Upper lobe of left lung (tissue), 4 donors: ENCODE measurements around the gene HPCAL1.

Experiments used
- EP300 ChIP-seq, 4 donors: sonication (generic); formaldehyde crosslinking; IDR thresholded peaks; one replicate each; pipeline ENCODE4 v1.5.1; 2017; ENCODE audit warnings: antibody characterized with exemption in 4 of 4, control low read depth in 2 of 4
- POLR2A ChIP-seq, 4 donors: fragments of 450-650 bp; IDR thresholded peaks; one replicate each; pipeline ENCODE4 v1.5.1; 2016 to 2017; ENCODE audit warnings: antibody characterized with exemption in 4 of 4, mild to moderate bottlenecking in 2 of 4
- POLR2AphosphoS5 ChIP-seq, 2 donors: sonication (generic); formaldehyde crosslinking; IDR thresholded peaks; one replicate each; pipeline ENCODE4 v1.5.1; 2017; ENCODE audit warnings: antibody characterized with exemption in 2 of 2
- TF ChIP-seq, protein P1 (sequence below), 6 experiments: fragments of 450-650 bp in 4 of 6; fragments of 200-600 bp in 2 of 6; sonication (generic) in 2 of 6; IDR thresholded peaks; one replicate each; pipeline ENCODE4 v1.5.1; 2016 to 2019; ENCODE audit warnings: antibody characterized with exemption in 6 of 6

DNA sequence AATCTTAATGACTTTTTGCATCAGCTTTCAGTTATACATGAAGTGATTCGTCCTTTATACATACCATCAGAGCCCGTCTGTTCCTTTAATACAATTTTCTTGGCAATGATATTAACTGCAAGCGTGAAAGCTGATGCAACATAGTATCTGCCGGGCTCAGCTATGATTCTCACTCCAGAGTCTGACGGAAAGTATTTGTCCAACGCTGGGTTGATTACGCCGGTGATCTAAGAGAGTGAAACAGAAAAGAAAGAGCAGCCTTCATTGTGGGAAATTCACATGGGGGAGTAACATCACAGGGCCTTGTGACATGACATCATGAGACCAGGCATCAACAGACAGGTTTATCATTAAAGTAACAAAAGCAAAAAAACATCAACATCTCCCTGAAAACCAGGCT is 139.2 kb downstream of the HPCAL1 start:
- TF ChIP-seq, protein P1, sequence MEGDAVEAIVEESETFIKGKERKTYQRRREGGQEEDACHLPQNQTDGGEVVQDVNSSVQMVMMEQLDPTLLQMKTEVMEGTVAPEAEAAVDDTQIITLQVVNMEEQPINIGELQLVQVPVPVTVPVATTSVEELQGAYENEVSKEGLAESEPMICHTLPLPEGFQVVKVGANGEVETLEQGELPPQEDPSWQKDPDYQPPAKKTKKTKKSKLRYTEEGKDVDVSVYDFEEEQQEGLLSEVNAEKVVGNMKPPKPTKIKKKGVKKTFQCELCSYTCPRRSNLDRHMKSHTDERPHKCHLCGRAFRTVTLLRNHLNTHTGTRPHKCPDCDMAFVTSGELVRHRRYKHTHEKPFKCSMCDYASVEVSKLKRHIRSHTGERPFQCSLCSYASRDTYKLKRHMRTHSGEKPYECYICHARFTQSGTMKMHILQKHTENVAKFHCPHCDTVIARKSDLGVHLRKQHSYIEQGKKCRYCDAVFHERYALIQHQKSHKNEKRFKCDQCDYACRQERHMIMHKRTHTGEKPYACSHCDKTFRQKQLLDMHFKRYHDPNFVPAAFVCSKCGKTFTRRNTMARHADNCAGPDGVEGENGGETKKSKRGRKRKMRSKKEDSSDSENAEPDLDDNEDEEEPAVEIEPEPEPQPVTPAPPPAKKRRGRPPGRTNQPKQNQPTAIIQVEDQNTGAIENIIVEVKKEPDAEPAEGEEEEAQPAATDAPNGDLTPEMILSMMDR (IDR thresholded peaks at IDR 0.05), result no peak
- TF ChIP-seq POLR2AphosphoS5 (IDR thresholded peaks at IDR 0.05) (no peak), POLR2A (IDR thresholded peaks at IDR 0.05) (no peak), EP300 (IDR thresholded peaks at IDR 0.05) (no peak)
